GM23338 (cell line): Measurements from ENCODE around the gene CPXM2. TPM values are rescaled to one million over a fixed set of nuclear protein-coding genes. Genes with fewer than 3 reads are reported as not detected.

Source experiments
- ATAC-seq: fragments of 200-7000 bp; cut with Tn5 transposase; 3 replicates; pipeline ENCODE4 v1.9.1; 2020
- DNase-seq: peaks from one replicate; pipeline ENCODE4 v3.0.0-alpha.2; 2015; ENCODE audit warnings: low spot score
- H2AFZ ChIP-seq: fragments of 200-600 bp; sonication (generic); 2 replicates; pipeline ENCODE4 v1.8.0; 2016; ENCODE audit warnings: antibody characterized with exemption, mild to moderate bottlenecking, moderate library complexity
- H3F3A ChIP-seq: fragments of 200-600 bp; sonication (generic); replicated peaks from 2 replicates; pipeline ENCODE4 v1.8.0; 2017; ENCODE audit warnings: antibody characterized with exemption, mixed run types, low read depth
- H3K27ac ChIP-seq: fragments of 200-600 bp; sonication (generic); 2 replicates; pipeline ENCODE4 v1.6.1; 2016; ENCODE audit warnings: low read depth
- H3K27me3 ChIP-seq: fragments of 200-600 bp; sonication (generic); 2 replicates; pipeline ENCODE4 v1.8.0; 2016; ENCODE audit warnings: mild to moderate bottlenecking, mixed run types, moderate library complexity; ENCODE audit not compliant: insufficient read depth
- H3K36me3 ChIP-seq: fragments of 200-600 bp; sonication (generic); 2 replicates; pipeline ENCODE4 v1.8.0; 2016; ENCODE audit warnings: mild to moderate bottlenecking; ENCODE audit not compliant: insufficient read depth
- H3K4me1 ChIP-seq: fragments of 200-600 bp; sonication (generic); 2 replicates; pipeline ENCODE4 v1.8.0; 2016; ENCODE audit warnings: mild to moderate bottlenecking, moderate library complexity; ENCODE audit not compliant: insufficient read depth
- H3K4me2 ChIP-seq: fragments of 200-600 bp; sonication (generic); 2 replicates; pipeline ENCODE4 v1.7.1; 2017; ENCODE audit warnings: mixed run types
- H3K4me3 ChIP-seq: fragments of 200-600 bp; sonication (generic); 2 replicates; pipeline ENCODE4 v1.6.1; 2016; ENCODE audit warnings: mixed run types
- H3K79me2 ChIP-seq: fragments of 200-600 bp; sonication (generic); replicated peaks from 2 replicates; pipeline ENCODE4 v1.8.0; 2017; ENCODE audit warnings: mild to moderate bottlenecking; ENCODE audit not compliant: insufficient read depth
- H3K9me2 ChIP-seq: fragments of 200-600 bp; sonication (generic); 2 replicates; pipeline ENCODE4 v1.8.0; 2017; ENCODE audit not compliant: insufficient read depth
- H4K20me1 ChIP-seq: fragments of 200-600 bp; sonication (generic); replicated peaks from 2 replicates; pipeline ENCODE4 v1.8.0; 2017; ENCODE audit warnings: mild to moderate bottlenecking; ENCODE audit not compliant: insufficient read depth
- H3K27ac Mint-ChIP-seq: 2 replicates; pipeline ENCODE4 v1.8.0; 2020; ENCODE audit warnings: inconsistent platforms, mild to moderate bottlenecking, moderate library complexity, mixed read lengths
- H3K27me3 Mint-ChIP-seq: 3 replicates; pipeline ENCODE4 v1.8.0; 2022; ENCODE audit warnings: low read depth, mild to moderate bottlenecking, moderate library complexity, mixed read lengths, inconsistent platforms; ENCODE audit not compliant: insufficient read depth, poor library complexity
- H3K36me3 Mint-ChIP-seq: 3 replicates; pipeline ENCODE4 v1.8.0; 2021; ENCODE audit warnings: low read depth, mild to moderate bottlenecking, inconsistent platforms, moderate library complexity, mixed read lengths
- H3K4me1 Mint-ChIP-seq: 3 replicates; pipeline ENCODE4 v1.8.0; 2020; ENCODE audit warnings: mild to moderate bottlenecking, inconsistent platforms, mixed read lengths
- H3K4me3 Mint-ChIP-seq: 3 replicates; pipeline ENCODE4 v1.8.0; 2021; ENCODE audit warnings: moderate library complexity, mild to moderate bottlenecking, inconsistent platforms, mixed read lengths
- H3K9me3 Mint-ChIP-seq: 3 replicates; pipeline ENCODE4 v1.8.0; 2020; ENCODE audit warnings: moderate library complexity, mild to moderate bottlenecking, inconsistent platforms, mixed read lengths
- EZH2 ChIP-seq: fragments of 200-600 bp; sonication (generic); IDR thresholded peaks from one replicate; pipeline ENCODE4 v1.8.0; 2017; ENCODE audit warnings: antibody characterized with exemption, mild to moderate bottlenecking, low read depth; ENCODE audit not compliant: unreplicated experiment
- JUNB ChIP-seq: IDR thresholded peaks from one replicate; pipeline ENCODE4 v1.6.1; 2016; ENCODE audit warnings: antibody characterized with exemption; ENCODE audit not compliant: unreplicated experiment
- POLR2AphosphoS5 ChIP-seq: IDR thresholded peaks from 2 replicates; pipeline ENCODE4 v1.6.1; 2016; ENCODE audit warnings: antibody characterized with exemption, low read depth
- ZNF331 ChIP-seq: fragments of 250-450 bp; sonication (Bioruptor Pico); IDR thresholded peaks from 2 replicates; pipeline ENCODE4 v1.5.0; 2020; ENCODE audit warnings: low read depth, mild to moderate bottlenecking, moderate library complexity
- polyA plus RNA-seq: library from polyadenylated mRNA; unstranded; fragments of >200 nt; fragmentation: Nextera tagmentation; extraction: Ambion mirVana; gene quantifications from 2 replicates; pipeline ENCODE4 v1.2.1, GENCODE V29; 2016
- total RNA-seq: library from RNA; depleted of rRNA; stranded (reverse); fragments of >200 nt; shearing (Covaris generic); gene quantifications from 2 replicates; pipeline ENCODE4 v1.2.3, GENCODE V29; 2014
- TF ChIP-seq, protein P1 (sequence below): IDR thresholded peaks from one replicate; pipeline ENCODE4 v1.6.1; 2018; ENCODE audit warnings: antibody characterized with exemption; ENCODE audit not compliant: unreplicated experiment

The CPXM2 gene
- total and polyA plus RNA-seq, 2 experiments from 2014 or later, result 1.6 to 8.1 TPM

DNA sequence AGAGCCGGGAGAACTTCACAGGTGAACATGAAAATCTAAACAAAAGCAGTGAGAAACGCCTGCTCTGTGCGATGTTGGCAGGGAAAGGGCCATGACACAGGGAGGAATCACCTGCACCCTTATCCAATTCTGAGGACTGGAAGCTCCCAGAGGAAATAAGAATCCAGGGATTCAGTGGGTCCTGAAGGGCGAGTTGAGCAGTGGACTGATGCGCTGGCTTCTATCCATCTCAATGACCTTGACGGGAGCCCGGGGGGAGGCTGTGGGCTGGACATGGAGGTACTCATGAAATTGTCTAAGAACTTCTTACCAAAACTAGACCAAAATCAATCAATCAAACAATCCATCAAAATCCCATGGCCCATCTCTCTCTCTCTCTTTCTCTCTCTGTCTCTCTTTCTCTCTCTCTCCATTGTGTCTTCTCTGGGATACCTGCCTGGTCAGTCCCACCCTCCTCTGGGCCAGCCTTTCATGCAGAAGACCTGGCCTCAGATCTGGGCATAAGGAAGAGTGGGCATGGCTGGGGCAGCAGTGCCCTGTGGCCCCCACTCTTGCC is 7.2 kb downstream of the CPXM2 start:
- Histone ChIP-seq H3K36me3 (no peaks in the 10 kb centered on the region), H2AFZ (no peak overlapping the region), H3K9me2 (no peaks in the 10 kb centered on the region), H3K27me3 (no peaks in the 10 kb centered on the region), H3K4me2 (no peak overlapping the region), H3K79me2 (no peaks in the 10 kb centered on the region), H3K4me1 (peaks cover 9% of the 10 kb centered on the region), H3K4me3 (no peak overlapping the region), H4K20me1 (no peaks in the 10 kb centered on the region), H3K27ac (no peak overlapping the region), H3F3A (no peaks in the 10 kb centered on the region)
- no peak for ATAC-seq
- H3K9me3 Mint-ChIP-seq, result no peaks in the 10 kb centered on the region
- H3K27ac Mint-ChIP-seq, result no peak overlapping the region
- no peak for DNase-seq
- no peaks in the 10 kb centered on the region for H3K36me3 Mint-ChIP-seq
- peaks cover 9% of the 10 kb centered on the region for H3K4me1 Mint-ChIP-seq
- H3K4me3 Mint-ChIP-seq, result no peak overlapping the region
- TF ChIP-seq ZNF331 (CRISPR knock-in tag) (no peak), EZH2 (no peak), JUNB (no peak)
- H3K27me3 Mint-ChIP-seq, result peaks cover 5% of the 10 kb centered on the region

DNA sequence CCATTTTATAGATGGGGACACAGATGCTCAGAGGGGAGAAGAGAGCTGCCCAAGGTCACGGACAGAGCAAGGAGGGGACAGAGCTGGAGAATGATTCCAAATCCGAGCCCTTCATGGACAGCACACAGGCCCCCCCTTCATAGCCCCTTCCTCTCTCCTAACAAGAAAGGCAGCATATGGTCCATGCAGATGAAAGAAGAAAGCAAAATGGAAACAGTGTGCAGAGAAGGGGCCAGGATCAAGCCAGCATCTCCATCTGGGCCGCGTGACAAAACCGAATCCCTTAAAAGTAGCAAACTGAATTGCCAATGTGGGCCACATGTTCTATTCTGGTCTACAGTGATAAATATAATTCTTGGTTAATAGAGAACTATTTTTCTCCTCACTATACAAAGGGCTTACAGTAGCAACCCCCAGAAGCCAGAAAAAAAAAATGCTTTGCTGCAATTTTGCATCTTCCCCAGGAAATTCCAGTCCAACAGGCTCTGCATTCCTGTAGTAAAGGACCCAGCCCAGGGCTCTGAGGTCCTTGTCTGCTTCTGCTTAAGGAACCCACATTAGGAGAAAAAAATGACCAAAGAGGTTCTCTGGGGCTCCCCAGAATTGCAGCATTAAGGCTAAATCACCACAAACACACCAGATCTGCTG is 7.8 kb downstream of the CPXM2 start:
- no peak overlapping the region for H3K4me3 ChIP-seq
- Mint-ChIP-seq H3K27me3 (peaks cover 5% of the 10 kb centered on the region), H3K4me1 (peaks cover 9% of the 10 kb centered on the region), H3K36me3 (no peaks in the 10 kb centered on the region), H3K4me3 (no peak overlapping the region), H3K9me3 (no peaks in the 10 kb centered on the region), H3K27ac (no peak overlapping the region)
- H3K4me2 ChIP-seq, result no peak overlapping the region
- no peak for TF ChIP-seq JUNB
- TF ChIP-seq, protein P1, sequence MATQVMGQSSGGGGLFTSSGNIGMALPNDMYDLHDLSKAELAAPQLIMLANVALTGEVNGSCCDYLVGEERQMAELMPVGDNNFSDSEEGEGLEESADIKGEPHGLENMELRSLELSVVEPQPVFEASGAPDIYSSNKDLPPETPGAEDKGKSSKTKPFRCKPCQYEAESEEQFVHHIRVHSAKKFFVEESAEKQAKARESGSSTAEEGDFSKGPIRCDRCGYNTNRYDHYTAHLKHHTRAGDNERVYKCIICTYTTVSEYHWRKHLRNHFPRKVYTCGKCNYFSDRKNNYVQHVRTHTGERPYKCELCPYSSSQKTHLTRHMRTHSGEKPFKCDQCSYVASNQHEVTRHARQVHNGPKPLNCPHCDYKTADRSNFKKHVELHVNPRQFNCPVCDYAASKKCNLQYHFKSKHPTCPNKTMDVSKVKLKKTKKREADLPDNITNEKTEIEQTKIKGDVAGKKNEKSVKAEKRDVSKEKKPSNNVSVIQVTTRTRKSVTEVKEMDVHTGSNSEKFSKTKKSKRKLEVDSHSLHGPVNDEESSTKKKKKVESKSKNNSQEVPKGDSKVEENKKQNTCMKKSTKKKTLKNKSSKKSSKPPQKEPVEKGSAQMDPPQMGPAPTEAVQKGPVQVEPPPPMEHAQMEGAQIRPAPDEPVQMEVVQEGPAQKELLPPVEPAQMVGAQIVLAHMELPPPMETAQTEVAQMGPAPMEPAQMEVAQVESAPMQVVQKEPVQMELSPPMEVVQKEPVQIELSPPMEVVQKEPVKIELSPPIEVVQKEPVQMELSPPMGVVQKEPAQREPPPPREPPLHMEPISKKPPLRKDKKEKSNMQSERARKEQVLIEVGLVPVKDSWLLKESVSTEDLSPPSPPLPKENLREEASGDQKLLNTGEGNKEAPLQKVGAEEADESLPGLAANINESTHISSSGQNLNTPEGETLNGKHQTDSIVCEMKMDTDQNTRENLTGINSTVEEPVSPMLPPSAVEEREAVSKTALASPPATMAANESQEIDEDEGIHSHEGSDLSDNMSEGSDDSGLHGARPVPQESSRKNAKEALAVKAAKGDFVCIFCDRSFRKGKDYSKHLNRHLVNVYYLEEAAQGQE, result no peak
- no peak for TF ChIP-seq POLR2AphosphoS5
- no peak for ATAC-seq
- no peaks in the 10 kb centered on the region for H3K79me2 ChIP-seq
- peaks cover 9% of the 10 kb centered on the region for H3K4me1 ChIP-seq
- H3K36me3 ChIP-seq, result no peaks in the 10 kb centered on the region
- H3F3A ChIP-seq, result no peaks in the 10 kb centered on the region
- H3K27me3 ChIP-seq, result no peaks in the 10 kb centered on the region
- no peak overlapping the region for H3K27ac ChIP-seq
- DNase-seq, result no peak
- no peak overlapping the region for H2AFZ ChIP-seq
- no peaks in the 10 kb centered on the region for H3K9me2 ChIP-seq
- no peaks in the 10 kb centered on the region for H4K20me1 ChIP-seq
